ENCODE results near the gene NAGLU.
"Not testable (repeated sequence)": the region's sequence is repeated elsewhere in the genome, so short reads cannot be mapped to it uniquely, and the experiment has no call there.

NAGLU gene

GRCh38 chr17:42521666-42522262 is 14.3 kb upstream of the NAGLU start:
- no peak for DNase-seq (ENCODE audit: low spot score)

GRCh38 chr17:42522263-42522790 is 13.7 kb upstream of the NAGLU start:
- DNase-seq (ENCODE audit: low spot score) = no peak

GRCh38 chr17:42522798-42523278 is 13.2 kb upstream of the NAGLU start:
- no peak for DNase-seq (ENCODE audit: low spot score)

- no peak for DNase-seq (ENCODE audit: low spot score)
Measured at GRCh38 chr17:42525221-42525620, 10.8 kb upstream of the NAGLU start.

- no peak for DNase-seq (ENCODE audit: low spot score)
Measured at GRCh38 chr17:42526031-42526444, 10.0 kb upstream of the NAGLU start.

- DNase-seq (ENCODE audit: low spot score) = no peak
Measured at GRCh38 chr17:42527932-42528331, 8.1 kb upstream of the NAGLU start.

- DNase-seq (ENCODE audit: low spot score) = no peak
Measured at GRCh38 chr17:42529061-42529460, 7.0 kb upstream of the NAGLU start.

GRCh38 chr17:42530952-42531454 is 5.0 kb upstream of the NAGLU start:
- no peak for DNase-seq (ENCODE audit: low spot score)

- peak; percentile 52 for DNase-seq (ENCODE audit: low spot score)
Measured at GRCh38 chr17:42531455-42532354, 4.3 kb upstream of the NAGLU start.

GRCh38 chr17:42535155-42536047 is 640 bp upstream of the NAGLU start:
- DNase-seq (ENCODE audit: low spot score) = no peak

GRCh38 chr17:42536372-42537155 is 523 bp downstream of the NAGLU start:
- DNase-seq (ENCODE audit: low spot score) = peak; percentile 87

- no peak for DNase-seq (ENCODE audit: low spot score)
Measured at GRCh38 chr17:42537156-42537805, 1.2 kb downstream of the NAGLU start.

GRCh38 chr17:42537826-42538451 is 1.9 kb downstream of the NAGLU start:
- no peak for DNase-seq (ENCODE audit: low spot score)

GRCh38 chr17:42538482-42538881 is 2.4 kb downstream of the NAGLU start:
- DNase-seq (ENCODE audit: low spot score) = no peak

- DNase-seq (ENCODE audit: low spot score) = not testable (repeated sequence)
Measured at GRCh38 chr17:42540558-42540957, 4.5 kb downstream of the NAGLU start.

- no peak for DNase-seq (ENCODE audit: low spot score)
Measured at GRCh38 chr17:42541041-42541833, 5.2 kb downstream of the NAGLU start.

GRCh38 chr17:42543190-42544079 is 7.4 kb downstream of the NAGLU start:
- DNase-seq (ENCODE audit: low spot score) = no peak

GRCh38 chr17:42544874-42545283 is 8.8 kb downstream of the NAGLU start:
- no peak for DNase-seq (ENCODE audit: low spot score)

Measured in germinal center (tissue), 1 donor.